LNCaP clone FGC (cell line): Measurements from ENCODE around the gene KIRREL3.

Experiments used
- DNase-seq: peaks from one replicate; pipeline ENCODE4 v3.0.0-alpha.2; 2011; ENCODE audit warnings: low read depth
- H3K4me3 ChIP-seq: 2 replicates; pipeline ENCODE4 v1.5.1; 2011; ENCODE audit warnings: mild to moderate bottlenecking, low read depth, low read length, control low read depth
- CTCF ChIP-seq: IDR thresholded peaks from 2 replicates; pipeline ENCODE4 v1.5.1; 2012; ENCODE audit warnings: mild to moderate bottlenecking; ENCODE audit not compliant: control insufficient read depth, insufficient read depth; ENCODE audit errors: extremely low read depth

KIRREL3 gene

GRCh38 chr11:126948563-126948962 is 52.0 kb downstream of the KIRREL3 start:
- no peak for DNase-seq
- TF ChIP-seq CTCF = no peak
- no peak overlapping the region for H3K4me3 ChIP-seq

GRCh38 chr11:126945319-126945718 is 55.3 kb downstream of the KIRREL3 start:
- no peak overlapping the region for H3K4me3 ChIP-seq
- no peak for DNase-seq
- TF ChIP-seq CTCF = no peak

- no peak for TF ChIP-seq CTCF
- no peak overlapping the region for H3K4me3 ChIP-seq
- peak; percentile 73 for DNase-seq
Observed at GRCh38 chr11:126943316-126943715, 57.3 kb downstream of the KIRREL3 start.

- TF ChIP-seq CTCF = no peak
- no peak for DNase-seq
- H3K4me3 ChIP-seq = no peak overlapping the region
Observed at GRCh38 chr11:126942146-126942545, 58.4 kb downstream of the KIRREL3 start.

DNA sequence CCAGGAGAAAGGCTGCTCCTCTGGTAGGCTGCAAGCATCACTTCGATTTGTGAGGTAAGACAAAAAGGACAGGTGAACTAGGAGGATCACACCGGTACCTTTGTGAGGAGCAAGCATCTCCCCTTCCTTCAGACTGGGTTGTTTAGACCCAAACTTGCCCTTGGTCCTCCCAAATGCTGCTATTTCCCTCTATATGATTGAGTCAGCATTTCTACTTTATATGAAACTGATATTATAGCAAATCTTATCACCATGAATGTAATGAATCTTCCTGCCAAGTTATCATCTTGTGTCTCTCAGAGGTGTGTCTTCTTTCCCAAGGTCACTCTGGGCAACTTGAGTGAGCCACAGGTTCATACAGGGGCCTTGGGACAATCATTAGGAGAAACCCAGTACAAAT is 61.0 kb downstream of the KIRREL3 start:
- H3K4me3 ChIP-seq = no peak overlapping the region
- no peak for DNase-seq
- no peak for TF ChIP-seq CTCF

DNA sequence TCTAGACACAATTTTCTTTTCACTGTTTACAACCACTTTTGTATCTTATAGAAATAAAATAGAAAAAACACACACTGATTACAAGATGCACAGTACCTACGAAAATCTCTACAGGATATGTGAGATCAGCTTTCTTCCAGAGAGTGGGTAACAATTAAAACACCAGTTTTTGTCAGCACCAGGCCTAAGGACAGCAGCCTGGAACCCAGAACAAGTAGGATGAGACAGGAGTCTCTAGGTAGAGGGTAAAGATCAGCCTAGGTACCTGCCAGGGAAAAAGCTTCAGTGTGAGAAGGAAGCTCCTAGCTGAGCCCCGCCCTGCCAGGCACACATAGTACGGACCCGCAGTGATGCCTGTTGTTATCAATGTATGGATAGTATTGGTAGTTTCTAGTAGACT is 61.9 kb downstream of the KIRREL3 start:
- no peak for DNase-seq
- H3K4me3 ChIP-seq = no peak overlapping the region
- no peak for TF ChIP-seq CTCF

GRCh38 chr11:126930091-126930841 is 70.3 kb downstream of the KIRREL3 start:
- TF ChIP-seq CTCF = no peak
- no peak overlapping the region for H3K4me3 ChIP-seq
- no peak for DNase-seq
